Globus pallidus (tissue), 1 donor: ENCODE results near the gene ARPC5L.
A peak's percentile ranks its signal among the peaks of the same experiment; 100 is the strongest.

ENCODE experiments used
- DNase-seq: peaks from one replicate; pipeline ENCODE4 v3.0.0-alpha.2; 2015; ENCODE audit warnings: low spot score

The ARPC5L gene

DNA sequence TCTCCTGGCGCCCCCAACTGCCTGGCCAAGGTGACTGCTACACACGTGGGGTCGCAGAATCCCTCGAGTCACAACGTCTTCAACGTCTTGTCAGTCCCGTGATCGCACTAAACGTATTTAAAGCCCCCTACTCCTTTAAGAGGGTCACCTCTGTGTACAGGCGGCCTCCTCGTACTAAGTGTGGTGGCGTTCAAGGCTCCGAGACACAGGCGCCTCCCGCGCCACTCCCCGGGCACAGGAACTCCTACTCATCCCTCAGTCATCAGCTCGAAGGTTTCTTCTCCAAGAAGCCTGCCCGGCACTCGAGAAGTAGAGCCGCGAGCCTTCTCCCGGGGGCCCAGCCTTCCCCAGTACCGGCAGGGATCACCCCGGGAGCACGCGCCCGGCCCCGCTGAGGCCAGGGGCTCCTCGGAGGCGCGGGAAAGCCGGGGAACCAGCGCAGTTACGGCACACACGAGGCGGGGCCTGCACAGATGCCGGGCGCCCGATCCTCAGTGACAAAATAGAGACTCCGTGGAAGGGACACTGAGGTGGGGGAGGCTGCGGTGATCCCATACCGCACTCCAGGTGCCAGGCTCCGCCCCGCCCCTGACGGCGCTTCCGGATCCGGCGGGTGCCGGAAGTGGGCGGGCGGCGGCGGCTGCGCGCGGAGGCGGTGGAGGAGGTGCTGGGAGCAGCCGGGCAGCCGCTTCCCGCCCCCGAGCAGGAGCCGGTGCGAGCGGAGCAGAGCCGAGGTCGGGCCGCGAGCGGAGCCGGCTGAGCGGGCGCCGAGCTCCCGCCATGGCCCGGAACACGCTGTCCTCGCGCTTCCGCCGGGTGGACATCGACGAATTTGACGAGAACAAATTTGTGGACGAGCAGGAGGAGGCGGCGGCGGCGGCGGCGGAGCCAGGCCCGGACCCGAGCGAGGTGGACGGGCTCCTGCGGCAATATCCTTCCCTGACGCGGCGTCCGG, 6.9 kb downstream of the ARPC5L start:
- DNase-seq, result peak; percentile 80

GRCh38 chr9:124869466-124869985, 7.6 kb downstream of the ARPC5L start:
- no peak for DNase-seq

GRCh38 chr9:124869986-124870560, 8.1 kb downstream of the ARPC5L start:
- no peak for DNase-seq

DNA sequence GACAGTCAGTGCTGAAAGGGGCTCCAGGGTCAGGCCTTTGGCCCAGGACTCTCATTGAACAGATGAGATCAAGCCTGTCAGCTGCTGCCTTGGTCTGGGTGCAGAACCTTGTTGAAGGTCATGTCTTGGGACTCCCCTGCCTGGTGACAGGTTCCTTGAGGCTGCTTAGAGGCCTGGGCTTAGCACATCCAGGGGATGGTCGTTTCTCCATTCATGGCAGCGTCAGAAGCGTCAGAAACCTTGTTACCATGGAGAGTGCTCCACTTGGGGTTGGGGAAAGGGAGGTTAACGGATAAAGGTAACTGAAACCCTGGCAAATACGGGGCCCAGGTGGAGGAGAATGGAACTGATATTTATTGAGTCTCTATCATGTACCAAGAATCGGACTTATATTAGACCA, 8.8 kb downstream of the ARPC5L start:
- no peak for DNase-seq

- no peak for DNase-seq
These were observed 9.2 kb downstream of the ARPC5L start for GRCh38 chr9:124871156-124871561.

- no peak for DNase-seq
These were observed 11.7 kb downstream of the ARPC5L start for GRCh38 chr9:124873664-124874063.

DNA sequence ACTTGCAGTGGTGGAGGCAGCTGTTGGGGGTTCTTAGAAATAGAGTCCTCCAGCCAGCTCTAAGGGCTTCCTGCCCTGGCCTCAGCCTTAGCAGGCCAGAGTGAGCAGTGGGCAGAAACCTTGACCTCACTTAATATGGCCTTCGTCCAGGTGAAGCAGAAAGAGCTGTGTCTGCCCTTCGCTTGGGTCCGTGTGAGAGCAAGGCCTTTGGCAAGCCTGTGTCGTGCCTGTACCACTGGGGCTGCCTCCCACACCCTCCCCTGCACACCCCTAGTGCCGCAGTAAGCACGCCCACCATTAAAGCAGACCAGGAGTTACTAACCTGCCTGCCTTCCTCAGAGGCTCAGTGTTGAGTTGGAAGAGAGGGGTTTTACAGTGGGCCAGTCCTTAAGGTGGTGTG, 13.6 kb downstream of the ARPC5L start:
- no peak for DNase-seq

- DNase-seq, result no peak
These were observed 15.3 kb downstream of the ARPC5L start for GRCh38 chr9:124877021-124877782.

- no peak for DNase-seq
These were observed 16.1 kb downstream of the ARPC5L start for GRCh38 chr9:124878021-124878420.

DNA sequence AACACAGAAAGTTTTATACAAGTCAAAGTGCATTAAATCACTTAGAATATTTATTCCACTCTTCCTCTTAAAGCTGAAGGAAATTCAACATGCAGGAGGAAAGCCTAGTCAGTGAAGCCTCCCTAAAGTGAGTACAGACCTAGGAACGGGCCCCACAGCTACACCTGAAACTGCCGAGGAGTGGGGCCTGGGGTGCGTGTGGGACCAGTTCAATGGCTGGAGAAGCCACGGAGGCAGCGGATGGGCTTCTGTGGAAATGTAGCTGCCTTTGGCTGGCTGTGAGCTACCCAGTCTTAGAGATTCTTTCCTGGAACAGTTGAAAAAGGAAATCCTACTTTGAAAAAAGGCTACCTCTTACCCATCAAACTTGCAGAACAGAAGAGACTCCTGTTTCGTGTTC, 16.6 kb downstream of the ARPC5L start:
- DNase-seq, result no peak

DNA sequence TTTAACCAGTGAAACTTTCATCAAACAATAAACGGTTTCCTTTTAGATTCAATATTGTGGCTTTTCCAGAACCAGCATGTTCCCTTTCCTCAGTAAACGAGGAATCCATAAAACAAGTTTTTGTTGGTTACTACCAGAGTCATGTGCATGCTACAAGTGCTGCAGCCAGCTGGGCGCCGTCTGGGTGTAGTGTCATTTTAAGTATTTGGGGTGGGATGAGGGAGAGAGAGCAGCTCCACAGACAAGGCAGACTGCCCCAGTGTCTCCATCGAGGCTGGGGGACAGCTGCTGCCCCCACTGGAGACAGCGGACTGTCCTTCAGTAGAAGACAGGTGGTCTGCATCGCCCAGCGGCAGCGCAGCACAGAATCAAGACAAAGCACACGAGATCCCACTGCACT, 17.3 kb downstream of the ARPC5L start:
- no peak for DNase-seq

- DNase-seq, result peak; percentile 49
These were observed 18.6 kb downstream of the ARPC5L start for GRCh38 chr9:124880501-124880900.

- no peak for DNase-seq
These were observed 19.3 kb downstream of the ARPC5L start for GRCh38 chr9:124881138-124881743.

DNA sequence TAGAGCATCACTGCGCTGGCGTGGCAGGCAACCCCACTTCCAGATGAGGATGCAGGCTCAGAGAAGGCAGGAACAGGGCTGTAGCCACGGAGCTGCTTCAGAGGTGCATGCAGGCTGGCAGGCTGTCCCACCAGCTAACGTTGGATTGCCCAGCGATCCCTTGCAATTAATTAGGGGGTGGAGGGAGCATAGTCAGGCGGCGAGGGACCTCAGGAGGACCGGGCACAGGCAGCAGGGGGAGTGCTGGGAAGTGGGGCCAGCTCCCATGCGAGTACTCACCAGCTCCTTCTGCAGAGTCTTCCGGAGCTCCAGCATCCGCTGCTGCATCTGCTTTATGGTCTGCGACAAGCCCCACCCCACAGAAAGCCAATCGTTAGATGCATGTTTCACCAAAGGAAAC, 20.3 kb downstream of the ARPC5L start:
- no peak for DNase-seq

- no peak for DNase-seq
These were observed 22.4 kb downstream of the ARPC5L start for GRCh38 chr9:124884376-124884775.

DNA sequence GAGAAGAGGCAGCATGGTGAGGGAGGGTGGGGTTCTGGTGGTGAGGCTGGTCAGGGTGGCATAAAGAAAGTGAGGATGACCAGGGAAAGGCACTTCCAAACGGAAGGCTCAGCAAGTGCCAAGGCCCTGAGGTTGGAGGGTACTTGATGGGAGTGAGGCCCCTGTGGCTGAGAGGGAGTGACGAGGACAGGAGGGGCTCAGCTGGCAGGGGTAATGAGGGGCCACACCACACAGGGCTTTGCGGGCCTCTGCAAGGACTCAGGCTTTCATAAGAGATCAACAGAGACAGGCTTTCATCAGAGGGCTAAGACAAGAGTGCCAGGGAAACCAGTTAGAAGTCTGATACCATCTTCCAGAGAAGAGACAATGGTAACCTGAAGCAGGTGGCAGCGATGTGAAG, 23.6 kb downstream of the ARPC5L start:
- no peak for DNase-seq

DNA sequence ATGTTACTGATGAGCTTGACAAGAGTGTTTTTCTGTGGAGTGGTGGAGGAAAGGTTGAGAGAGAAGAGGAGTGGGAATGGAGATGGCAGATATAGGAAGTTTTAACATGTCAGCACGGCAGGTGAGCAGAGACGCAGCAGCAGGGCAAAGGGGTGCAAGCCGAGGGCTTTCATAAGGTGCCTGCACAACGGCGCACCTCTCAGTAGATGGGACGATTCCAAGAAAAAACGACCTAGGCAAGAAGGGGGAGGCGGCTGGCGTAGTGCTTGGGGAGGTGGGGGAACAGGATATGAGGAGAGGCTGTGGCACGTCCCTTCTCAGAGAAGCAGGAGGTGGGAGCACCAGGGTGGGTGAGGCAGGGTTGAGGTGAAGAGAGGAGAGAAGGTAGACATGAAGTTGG, 24.5 kb downstream of the ARPC5L start:
- no peak for DNase-seq

- no peak for DNase-seq
These were observed 25.0 kb downstream of the ARPC5L start for GRCh38 chr9:124886866-124887492.

- no peak for DNase-seq
These were observed 25.9 kb downstream of the ARPC5L start for GRCh38 chr9:124887832-124888231.

- no peak for DNase-seq
These were observed 27.1 kb downstream of the ARPC5L start for GRCh38 chr9:124889006-124889405.

- DNase-seq, result no peak
These were observed 28.2 kb downstream of the ARPC5L start for GRCh38 chr9:124890179-124890578.
